OCI-LY1 (cell line): Measurements from ENCODE around the gene DNAH17.

Experiments used
- H2AFZ ChIP-seq: fragments of 200-600 bp; sonication (generic), shearing (Covaris generic); 2 replicates; pipeline ENCODE4 v1.6.0; 2014; ENCODE audit warnings: antibody characterized with exemption, mild to moderate bottlenecking, low read length
- H3F3A ChIP-seq: fragments of 200-600 bp; sonication (generic), shearing (Covaris generic); 2 replicates; pipeline ENCODE4 v1.6.0; 2014; ENCODE audit warnings: mild to moderate bottlenecking, antibody characterized with exemption, low read length, moderate library complexity; ENCODE audit not compliant: insufficient read depth
- H3K27ac ChIP-seq: fragments of 200-600 bp; sonication (generic); 2 replicates; pipeline ENCODE4 v1.5.1; 2014; ENCODE audit warnings: low read length, mixed run types, mild to moderate bottlenecking, low read depth; ENCODE audit not compliant: poor library complexity, severe bottlenecking
- H3K27me3 ChIP-seq: fragments of 200-600 bp; sonication (generic); 2 replicates; pipeline ENCODE4 v1.6.0; 2014; ENCODE audit warnings: antibody characterized with exemption, mild to moderate bottlenecking, low read length, moderate library complexity; ENCODE audit not compliant: insufficient read depth
- H3K36me3 ChIP-seq: fragments of 200-600 bp; sonication (generic); 2 replicates; pipeline ENCODE4 v1.6.1; 2014; ENCODE audit warnings: mild to moderate bottlenecking, antibody characterized with exemption, low read length, moderate library complexity, mixed read lengths; ENCODE audit not compliant: insufficient read depth
- H3K4me1 ChIP-seq: fragments of 200-600 bp; sonication (generic); 2 replicates; pipeline ENCODE4 v1.5.1; 2014; ENCODE audit warnings: mild to moderate bottlenecking, low read length, moderate library complexity; ENCODE audit not compliant: insufficient read depth, severe bottlenecking
- H3K4me2 ChIP-seq: fragments of 200-600 bp; sonication (generic), shearing (Covaris generic); 2 replicates; pipeline ENCODE4 v1.6.1; 2014; ENCODE audit warnings: low read length
- H3K4me3 ChIP-seq: fragments of 200-600 bp; sonication (generic); 2 replicates; pipeline ENCODE4 v1.5.1; 2014; ENCODE audit warnings: low read length, low read depth, mild to moderate bottlenecking, mixed read lengths; ENCODE audit not compliant: poor library complexity, severe bottlenecking
- H3K79me2 ChIP-seq: fragments of 200-600 bp; shearing (Covaris generic); 2 replicates; pipeline ENCODE4 v1.6.1; 2016; ENCODE audit warnings: mixed run types, low read length, mixed read lengths; ENCODE audit not compliant: insufficient read depth
- H3K9ac ChIP-seq: fragments of 200-600 bp; sonication (generic), shearing (Covaris generic); 2 replicates; pipeline ENCODE4 v1.6.1; 2014; ENCODE audit warnings: mild to moderate bottlenecking, low read length, mixed read lengths
- H3K9me2 ChIP-seq: fragments of 200-600 bp; sonication (generic), shearing (Covaris generic); 2 replicates; pipeline ENCODE4 v1.6.1; 2014; ENCODE audit warnings: low read depth, mild to moderate bottlenecking, low read length, mixed read lengths
- H3K9me3 ChIP-seq: fragments of 200-600 bp; shearing (Covaris generic); 2 replicates; pipeline ENCODE4 v1.6.1; 2014; ENCODE audit warnings: low read length, mixed read lengths
- H4K20me1 ChIP-seq: fragments of 200-600 bp; sonication (generic), shearing (Covaris generic); 2 replicates; pipeline ENCODE4 v1.6.0; 2016; ENCODE audit warnings: mild to moderate bottlenecking, low read length; ENCODE audit not compliant: insufficient read depth
- CTCF ChIP-seq: fragments of 200-600 bp; sonication (generic), shearing (Covaris generic); IDR thresholded peaks from 2 replicates; pipeline ENCODE4 v1.5.1; 2017; ENCODE audit warnings: mild to moderate bottlenecking, antibody characterized with exemption, low read length, moderate library complexity, mixed read lengths
- EZH2 ChIP-seq: fragments of 200-600 bp; sonication (generic), shearing (Covaris generic); IDR thresholded peaks from 2 replicates; pipeline ENCODE4 v1.8.0; 2017; ENCODE audit warnings: borderline replicate concordance, mixed run types, mild to moderate bottlenecking, antibody characterized with exemption, low read length, moderate library complexity, mixed read lengths

The DNAH17 gene

DNA sequence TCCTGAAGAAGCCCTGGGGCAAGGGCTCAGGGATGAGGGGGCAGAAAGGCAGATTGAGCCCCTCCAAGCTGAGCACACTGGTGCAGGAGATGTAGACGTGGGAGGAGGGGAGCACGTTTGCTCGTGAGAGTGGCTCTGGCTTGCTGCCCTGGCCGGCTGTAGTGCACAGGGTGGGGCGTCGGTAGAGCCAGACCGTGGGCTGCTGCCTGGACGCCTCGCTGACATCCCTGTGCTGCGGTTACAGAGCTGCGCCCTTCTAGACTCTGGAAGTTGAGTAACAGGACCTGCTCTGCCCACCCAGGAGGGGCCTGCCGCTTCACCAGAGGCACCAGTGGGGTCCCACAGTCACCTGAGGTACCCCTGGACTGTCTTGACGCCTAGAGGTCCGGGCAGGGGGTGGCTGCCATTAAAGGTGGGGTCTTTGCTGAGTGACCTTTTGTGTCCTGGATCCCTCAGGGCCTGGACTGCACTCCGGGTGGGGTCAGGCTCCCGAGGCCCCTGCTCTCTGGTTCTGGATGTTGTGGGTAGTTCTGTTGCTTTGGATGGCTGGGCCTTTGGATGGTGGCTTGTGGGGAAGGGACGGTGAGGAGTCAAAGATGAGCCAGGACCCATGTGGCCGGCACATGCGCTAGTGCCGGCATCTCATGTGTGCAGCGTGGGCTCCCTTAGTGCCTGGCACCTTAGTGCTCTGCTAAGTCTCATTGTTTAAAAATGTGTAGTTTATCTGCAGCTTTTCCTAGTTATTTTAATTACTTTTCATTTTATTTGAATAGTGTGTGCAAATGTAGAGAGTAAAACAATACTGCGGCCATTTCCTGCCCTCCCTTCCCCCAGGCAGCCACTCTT lies 157.0 kb downstream of the DNAH17 start:
- Histone ChIP-seq H3F3A (no peaks in the 10 kb centered on the region), H3K27ac (no peak overlapping the region), H3K4me3 (no peak overlapping the region), H3K9me3 (no peaks in the 10 kb centered on the region), H3K79me2 (no peaks in the 10 kb centered on the region), H3K4me1 (no peaks in the 10 kb centered on the region), H3K27me3 (no peaks in the 10 kb centered on the region), H4K20me1 (no peaks in the 10 kb centered on the region), H3K9ac (no peak overlapping the region), H3K36me3 (peaks cover 33% of the 10 kb centered on the region), H3K4me2 (no peak overlapping the region), H3K9me2 (no peaks in the 10 kb centered on the region), H2AFZ (no peak overlapping the region)
- TF ChIP-seq EZH2, result no peak
- TF ChIP-seq CTCF, result no peak

DNA sequence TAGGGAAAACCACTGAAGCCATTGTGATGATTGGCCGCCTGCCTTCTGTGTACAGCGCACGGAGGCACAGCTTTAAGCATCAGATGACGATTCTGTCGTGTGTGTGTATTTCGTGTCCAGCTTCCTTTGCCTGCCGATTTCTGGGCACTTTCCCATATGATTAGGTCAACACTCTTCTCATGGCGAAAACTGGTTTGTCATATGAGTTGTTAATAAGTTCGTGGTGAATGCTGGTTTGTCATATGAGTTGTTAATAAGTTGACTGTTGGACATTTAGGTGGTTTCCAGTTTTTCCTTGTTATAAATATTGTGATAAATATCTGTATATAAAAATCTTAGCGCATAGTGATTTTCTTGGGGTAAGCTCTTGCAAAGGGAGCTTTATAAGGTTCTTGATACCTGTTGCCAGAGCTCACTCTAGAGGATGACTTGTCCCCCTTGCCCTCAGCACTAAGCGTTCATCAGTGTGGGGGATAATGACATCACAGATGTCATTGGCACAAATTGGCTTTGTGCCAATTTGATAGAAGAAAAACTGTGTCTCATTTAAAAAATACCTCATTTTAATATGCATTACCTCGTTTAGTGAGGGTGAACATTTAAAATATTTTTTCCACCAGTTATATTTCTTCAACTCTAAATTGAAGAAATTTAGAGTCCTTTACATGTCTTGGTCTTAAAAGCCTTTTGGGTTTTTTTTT lies 158.7 kb downstream of the DNAH17 start:
- H3K9me2 ChIP-seq, result no peaks in the 10 kb centered on the region
- no peaks in the 10 kb centered on the region for H3K27me3 ChIP-seq
- H3K36me3 ChIP-seq, result peaks cover 16% of the 10 kb centered on the region
- H3K9ac ChIP-seq, result no peak overlapping the region
- H3F3A ChIP-seq, result no peaks in the 10 kb centered on the region
- no peaks in the 10 kb centered on the region for H3K9me3 ChIP-seq
- no peak overlapping the region for H3K4me2 ChIP-seq
- TF ChIP-seq CTCF (no peak), EZH2 (no peak)
- no peak overlapping the region for H3K4me3 ChIP-seq
- no peak overlapping the region for H2AFZ ChIP-seq
- no peaks in the 10 kb centered on the region for H3K79me2 ChIP-seq
- no peaks in the 10 kb centered on the region for H3K4me1 ChIP-seq
- H3K27ac ChIP-seq, result no peak overlapping the region
- H4K20me1 ChIP-seq, result no peaks in the 10 kb centered on the region

GRCh38 chr17:78417531-78417909 lies 159.7 kb downstream of the DNAH17 start:
- H3K79me2 ChIP-seq, result no peaks in the 10 kb centered on the region
- no peaks in the 10 kb centered on the region for H3K4me1 ChIP-seq
- no peaks in the 10 kb centered on the region for H3F3A ChIP-seq
- TF ChIP-seq CTCF (no peak), EZH2 (no peak)
- H3K9ac ChIP-seq, result no peak overlapping the region
- no peak overlapping the region for H2AFZ ChIP-seq
- H3K4me3 ChIP-seq, result no peak overlapping the region
- peaks cover 15% of the 10 kb centered on the region for H3K36me3 ChIP-seq
- H3K27me3 ChIP-seq, result no peaks in the 10 kb centered on the region
- H3K4me2 ChIP-seq, result no peak overlapping the region
- H3K9me3 ChIP-seq, result no peaks in the 10 kb centered on the region
- no peaks in the 10 kb centered on the region for H3K9me2 ChIP-seq
- no peaks in the 10 kb centered on the region for H4K20me1 ChIP-seq
- H3K27ac ChIP-seq, result no peak overlapping the region
